Measurements from ENCODE around the gene HTR4. TPM values are rescaled to one million over a fixed set of nuclear protein-coding genes. Genes with fewer than 3 reads are reported as not detected.
"Not testable (repeated sequence)": the region's sequence is repeated elsewhere in the genome, so short reads cannot be mapped to it uniquely, and the experiment has no call there.

The HTR4 gene
- total and polyA plus RNA-seq, 5 donors from 2014 or later, result not detected

GRCh38 chr5:148542812-148543211 is 111.5 kb downstream of the HTR4 start:
- Histone ChIP-seq H3K27me3 (ENCODE audit: control insufficient read depth, insufficient read depth, low read length) (no peaks in the 10 kb centered on the region), H3K9me3 (ENCODE audit: control insufficient read depth in 2 of 2, low read length in 2 of 2) (peaks cover 0 to 5% of the 10 kb centered on the region in 2 experiments), H3K4me1 (ENCODE audit: control insufficient read depth, insufficient read depth, low read length, poor library complexity, severe bottlenecking) (no peaks in the 10 kb centered on the region), H3K4me3 (ENCODE audit: low read depth, low read length) (no peak overlapping the region), H3K27ac (ENCODE audit: insufficient read depth, low read length, poor library complexity, severe bottlenecking) (no peak overlapping the region), H3K36me3 (ENCODE audit: control insufficient read depth, insufficient read depth, low read length) (no peaks in the 10 kb centered on the region)
- Mint-ChIP-seq H3K27me3 (peaks cover 5% of the 10 kb centered on the region), H3K27ac (no peak overlapping the region), H3K36me3 (no peaks in the 10 kb centered on the region), H3K4me3 (no peak overlapping the region), H3K4me1 (no peaks in the 10 kb centered on the region), H3K9me3 (peaks cover 0 to 3% (median 2%) of the 10 kb centered on the region in 7 donors)
- ATAC-seq (ENCODE audit: low read depth in 2 of 2), result no peak
- no peak for DNase-seq

- no peaks in the 10 kb centered on the region for H3K27me3 ChIP-seq (ENCODE audit: control insufficient read depth, insufficient read depth, low read length)
- no peak for ATAC-seq (ENCODE audit: low read depth in 2 of 2)
These were observed 113.1 kb downstream of the HTR4 start for GRCh38 chr5:148541054-148541835.

GRCh38 chr5:148540647-148541046 is 113.7 kb downstream of the HTR4 start:
- no peaks in the 10 kb centered on the region for H3K27me3 ChIP-seq (ENCODE audit: control insufficient read depth, insufficient read depth, low read length)
- ATAC-seq (ENCODE audit: low read depth in 2 of 2), result no peak
- Mint-ChIP-seq H3K36me3 (no peaks in the 10 kb centered on the region), H3K4me1 (no peaks in the 10 kb centered on the region), H3K27me3 (peaks cover 9% of the 10 kb centered on the region), H3K4me3 (no peak overlapping the region), H3K27ac (no peak overlapping the region), H3K9me3 (peaks cover 0 to 3% (median 2%) of the 10 kb centered on the region in 7 donors)
- H3K36me3 ChIP-seq (ENCODE audit: control insufficient read depth, insufficient read depth, low read length), result no peaks in the 10 kb centered on the region
- DNase-seq, result no peak
- H3K4me3 ChIP-seq (ENCODE audit: low read depth, low read length), result no peak overlapping the region
- no peak overlapping the region for H3K27ac ChIP-seq (ENCODE audit: insufficient read depth, low read length, poor library complexity, severe bottlenecking)
- H3K4me1 ChIP-seq (ENCODE audit: control insufficient read depth, insufficient read depth, low read length, poor library complexity, severe bottlenecking), result no peaks in the 10 kb centered on the region
- peaks cover 0 to 5% of the 10 kb centered on the region in 2 experiments for H3K9me3 ChIP-seq (ENCODE audit: control insufficient read depth in 2 of 2, low read length in 2 of 2)

More at GRCh38 chr5:148541054-148541835, 113.1 kb downstream of the HTR4 start:
- Mint-ChIP-seq H3K27me3 (peaks cover 9% of the 10 kb centered on the region), H3K27ac (no peak overlapping the region), H3K4me1 (no peaks in the 10 kb centered on the region), H3K4me3 (no peak overlapping the region), H3K36me3 (no peaks in the 10 kb centered on the region), H3K9me3 (peaks cover 0 to 3% (median 2%) of the 10 kb centered on the region in 7 donors)
- no peak for DNase-seq
- no peak overlapping the region for H3K27ac ChIP-seq (ENCODE audit: insufficient read depth, low read length, poor library complexity, severe bottlenecking)
- H3K36me3 ChIP-seq (ENCODE audit: control insufficient read depth, insufficient read depth, low read length), result no peaks in the 10 kb centered on the region
- H3K9me3 ChIP-seq (ENCODE audit: control insufficient read depth in 2 of 2, low read length in 2 of 2), result peaks cover 0 to 5% of the 10 kb centered on the region in 2 experiments
- no peak overlapping the region for H3K4me3 ChIP-seq (ENCODE audit: low read depth, low read length)
- no peaks in the 10 kb centered on the region for H3K4me1 ChIP-seq (ENCODE audit: control insufficient read depth, insufficient read depth, low read length, poor library complexity, severe bottlenecking)

- H3K27me3 Mint-ChIP-seq, result peaks cover 9% of the 10 kb centered on the region
These were observed 114.5 kb downstream of the HTR4 start for GRCh38 chr5:148539851-148540250.

GRCh38 chr5:148535190-148535589 is 119.1 kb downstream of the HTR4 start:
- H3K27ac Mint-ChIP-seq, result no peak overlapping the region
- no peak overlapping the region for H3K4me3 Mint-ChIP-seq
- H3K27me3 ChIP-seq (ENCODE audit: control insufficient read depth, insufficient read depth, low read length), result no peaks in the 10 kb centered on the region
- DNase-seq (no peak), ATAC-seq (ENCODE audit: low read depth in 2 of 2) (no peak)
- peaks cover 0 to 5% of the 10 kb centered on the region in 2 experiments for H3K9me3 ChIP-seq (ENCODE audit: control insufficient read depth in 2 of 2, low read length in 2 of 2)
- no peak overlapping the region for H3K4me3 ChIP-seq (ENCODE audit: low read depth, low read length)
- H3K27ac ChIP-seq (ENCODE audit: insufficient read depth, low read length, poor library complexity, severe bottlenecking), result no peak overlapping the region
- H3K4me1 ChIP-seq (ENCODE audit: control insufficient read depth, insufficient read depth, low read length, poor library complexity, severe bottlenecking), result no peaks in the 10 kb centered on the region
- H3K4me1 Mint-ChIP-seq, result no peaks in the 10 kb centered on the region
- no peaks in the 10 kb centered on the region for H3K36me3 ChIP-seq (ENCODE audit: control insufficient read depth, insufficient read depth, low read length)
- H3K27me3 Mint-ChIP-seq, result peaks cover 10% of the 10 kb centered on the region
- peaks cover 0 to 8% (median 3%) of the 10 kb centered on the region in 7 donors for H3K9me3 Mint-ChIP-seq
- no peaks in the 10 kb centered on the region for H3K36me3 Mint-ChIP-seq

More at GRCh38 chr5:148539851-148540250, 114.5 kb downstream of the HTR4 start:
- H3K4me1 Mint-ChIP-seq, result no peaks in the 10 kb centered on the region
- Histone ChIP-seq H3K36me3 (ENCODE audit: control insufficient read depth, insufficient read depth, low read length) (no peaks in the 10 kb centered on the region), H3K27me3 (ENCODE audit: control insufficient read depth, insufficient read depth, low read length) (no peaks in the 10 kb centered on the region), H3K4me1 (ENCODE audit: control insufficient read depth, insufficient read depth, low read length, poor library complexity, severe bottlenecking) (no peaks in the 10 kb centered on the region), H3K4me3 (ENCODE audit: low read depth, low read length) (no peak overlapping the region), H3K9me3 (ENCODE audit: control insufficient read depth in 2 of 2, low read length in 2 of 2) (peaks cover 0 to 5% of the 10 kb centered on the region in 2 experiments), H3K27ac (ENCODE audit: insufficient read depth, low read length, poor library complexity, severe bottlenecking) (no peak overlapping the region)
- no peak for DNase-seq
- no peak for ATAC-seq (ENCODE audit: low read depth in 2 of 2)
- peaks cover 0 to 3% (median 2%) of the 10 kb centered on the region in 7 donors for H3K9me3 Mint-ChIP-seq
- no peak overlapping the region for H3K27ac Mint-ChIP-seq
- no peak overlapping the region for H3K4me3 Mint-ChIP-seq
- no peaks in the 10 kb centered on the region for H3K36me3 Mint-ChIP-seq

- Mint-ChIP-seq H3K27me3 (peaks cover 10% of the 10 kb centered on the region), H3K4me1 (no peaks in the 10 kb centered on the region), H3K27ac (no peak overlapping the region), H3K36me3 (no peaks in the 10 kb centered on the region), H3K4me3 (no peak overlapping the region), H3K9me3 (peaks cover 3 to 20% (median 6%) of the 10 kb centered on the region in 7 donors)
- H3K4me3 ChIP-seq (ENCODE audit: low read depth, low read length), result no peak overlapping the region
- no peaks in the 10 kb centered on the region for H3K4me1 ChIP-seq (ENCODE audit: control insufficient read depth, insufficient read depth, low read length, poor library complexity, severe bottlenecking)
- no peak for ATAC-seq (ENCODE audit: low read depth in 2 of 2)
- DNase-seq, result no peak
- no peaks in the 10 kb centered on the region for H3K27me3 ChIP-seq (ENCODE audit: control insufficient read depth, insufficient read depth, low read length)
- no peaks in the 10 kb centered on the region for H3K36me3 ChIP-seq (ENCODE audit: control insufficient read depth, insufficient read depth, low read length)
- peaks cover 2 to 11% of the 10 kb centered on the region in 2 experiments for H3K9me3 ChIP-seq (ENCODE audit: control insufficient read depth in 2 of 2, low read length in 2 of 2)
- H3K27ac ChIP-seq (ENCODE audit: insufficient read depth, low read length, poor library complexity, severe bottlenecking), result no peak overlapping the region
These were observed 121.2 kb downstream of the HTR4 start for GRCh38 chr5:148532969-148533670.

- H3K9me3 ChIP-seq (ENCODE audit: control insufficient read depth in 2 of 2, low read length in 2 of 2), result peaks cover 2 to 11% of the 10 kb centered on the region in 2 experiments
- not testable (repeated sequence) for H3K36me3 ChIP-seq (ENCODE audit: control insufficient read depth, insufficient read depth, low read length); H3K36me3 Mint-ChIP-seq; H3K27ac ChIP-seq (ENCODE audit: insufficient read depth, low read length, poor library complexity, severe bottlenecking); H3K27me3 ChIP-seq (ENCODE audit: control insufficient read depth, insufficient read depth, low read length); ATAC-seq (ENCODE audit: low read depth in 2 of 2); H3K27ac Mint-ChIP-seq; H3K4me1 Mint-ChIP-seq; DNase-seq; H3K4me3 Mint-ChIP-seq; H3K27me3 Mint-ChIP-seq; H3K4me3 ChIP-seq (ENCODE audit: low read depth, low read length); H3K4me1 ChIP-seq (ENCODE audit: control insufficient read depth, insufficient read depth, low read length, poor library complexity, severe bottlenecking)
- peaks cover 3 to 20% (median 6%) of the 10 kb centered on the region in 7 donors for H3K9me3 Mint-ChIP-seq
These were observed 124.9 kb downstream of the HTR4 start for GRCh38 chr5:148529450-148529849.

All from CD4-positive, CD25-positive, alpha-beta regulatory T cell (primary cell).